GM21737 (cell line): Measurements from ENCODE around the gene CYTH2.

Experiments
- ATAC-seq: cut with Tn5 transposase; IDR thresholded peaks from one replicate; pipeline ENCODE4 v1.9.1; 2021; ENCODE audit warnings: mild to moderate bottlenecking, moderate library complexity; ENCODE audit not compliant: unreplicated experiment

CYTH2 gene

GRCh38 chr19:48452289-48453190 lies 16.6 kb upstream of the CYTH2 start:
- no peak for ATAC-seq

- ATAC-seq: no peak
Measured at GRCh38 chr19:48454150-48454730, 14.9 kb upstream of the CYTH2 start.

- ATAC-seq: no peak
Measured at GRCh38 chr19:48455171-48455907, 13.8 kb upstream of the CYTH2 start, which contains the start of gene KCNJ14. KCNJ14 (plus strand) TSS chr19:48455574; CDS start chr19:48461725, 6,151 bp downstream.

GRCh38 chr19:48455908-48456562 lies 13.1 kb upstream of the CYTH2 start:
- ATAC-seq: no peak

- ATAC-seq: no peak
Measured at GRCh38 chr19:48456864-48457263, 12.3 kb upstream of the CYTH2 start.

GRCh38 chr19:48458016-48458415 lies 11.2 kb upstream of the CYTH2 start:
- ATAC-seq: no peak

GRCh38 chr19:48461651-48461981 lies 7.6 kb upstream of the CYTH2 start:
- no peak for ATAC-seq

GRCh38 chr19:48461982-48462655 lies 7.0 kb upstream of the CYTH2 start:
- ATAC-seq: no peak

GRCh38 chr19:48465215-48465614 lies 4.0 kb upstream of the CYTH2 start:
- no peak for ATAC-seq

GRCh38 chr19:48466561-48467325 lies 2.4 kb upstream of the CYTH2 start:
- no peak for ATAC-seq

GRCh38 chr19:48468772-48469288 lies 339 bp upstream of the CYTH2 start:
- ATAC-seq: peak; percentile 85

GRCh38 chr19:48469934-48470680 lies 938 bp downstream of the CYTH2 start:
- ATAC-seq: no peak

- ATAC-seq: no peak
Measured at GRCh38 chr19:48470856-48471255, 1.7 kb downstream of the CYTH2 start.

- ATAC-seq: no peak
Measured at GRCh38 chr19:48471836-48472235, 2.7 kb downstream of the CYTH2 start.

GRCh38 chr19:48473161-48473966 lies 4.2 kb downstream of the CYTH2 start:
- ATAC-seq: no peak

- no peak for ATAC-seq
Measured at GRCh38 chr19:48474084-48474592, 5.0 kb downstream of the CYTH2 start.

- no peak for ATAC-seq
Measured at GRCh38 chr19:48475369-48476068, 6.3 kb downstream of the CYTH2 start.
